Progenitor cell of endocrine pancreas (in vitro differentiated cells): Measurements from ENCODE around the gene PLCL1. TPM values are rescaled to one million over a fixed set of nuclear protein-coding genes. Genes with fewer than 3 reads are reported as not detected.
A peak's percentile ranks its signal among the peaks of the same experiment; 100 is the strongest.

Source experiments
- DNase-seq: peaks from one replicate; pipeline ENCODE4 v3.0.0; 2021; ENCODE audit warnings: low spot score; ENCODE audit not compliant: unreplicated experiment
- H3K27ac Mint-ChIP-seq: 2 replicates; pipeline ENCODE4 v1.8.0; 2021; ENCODE audit warnings: mild to moderate bottlenecking, moderate library complexity, mixed read lengths
- H3K27me3 Mint-ChIP-seq: 2 replicates; pipeline ENCODE4 v1.8.0; 2021; ENCODE audit warnings: mixed read lengths
- H3K36me3 Mint-ChIP-seq: 2 replicates; pipeline ENCODE4 v1.8.0; 2022; ENCODE audit warnings: mixed read lengths; ENCODE audit not compliant: insufficient read depth
- H3K4me1 Mint-ChIP-seq: 2 replicates; pipeline ENCODE4 v1.8.0; 2021; ENCODE audit warnings: low read depth, mixed read lengths
- H3K4me3 Mint-ChIP-seq: 2 replicates; pipeline ENCODE4 v1.8.0; 2021; ENCODE audit warnings: low read depth, mild to moderate bottlenecking, moderate library complexity, mixed read lengths
- H3K9me3 Mint-ChIP-seq: 2 replicates; pipeline ENCODE4 v1.8.0; 2021; ENCODE audit warnings: low read depth, mixed read lengths
- total RNA-seq: library from RNA; stranded (reverse); gene quantifications from 2 replicates; pipeline ENCODE4 v1.2.1, GENCODE V29; 2021
- TF ChIP-seq, protein P1 (sequence below): fragments of 200-600 bp; sonication (generic); IDR thresholded peaks from one replicate; pipeline ENCODE4 v1.5.0; 2021; ENCODE audit warnings: antibody characterized with exemption, mild to moderate bottlenecking; ENCODE audit not compliant: unreplicated experiment

The PLCL1 gene
- total RNA-seq, 1 donor from 2014 or later = 48.3 TPM

DNA sequence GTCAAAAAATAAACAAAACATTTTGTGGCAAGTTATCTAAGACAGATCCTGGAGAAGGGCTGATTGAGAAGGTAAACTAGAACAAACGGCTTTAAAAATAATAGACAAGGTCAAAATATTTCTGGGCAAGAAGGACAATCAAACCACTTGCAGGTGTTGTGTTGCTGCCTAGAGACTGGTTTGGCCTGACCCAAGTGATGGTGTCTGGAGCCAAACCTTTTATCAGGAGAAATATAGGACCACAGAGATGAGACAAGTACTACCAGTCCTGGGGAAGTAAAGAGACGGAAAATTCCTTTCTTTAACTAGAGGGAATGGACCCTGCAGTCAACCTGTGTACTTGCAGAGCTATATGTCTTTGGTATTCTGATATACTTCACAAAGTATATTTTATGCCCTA lies 44.2 kb downstream of the PLCL1 start:
- TF ChIP-seq, protein P1, sequence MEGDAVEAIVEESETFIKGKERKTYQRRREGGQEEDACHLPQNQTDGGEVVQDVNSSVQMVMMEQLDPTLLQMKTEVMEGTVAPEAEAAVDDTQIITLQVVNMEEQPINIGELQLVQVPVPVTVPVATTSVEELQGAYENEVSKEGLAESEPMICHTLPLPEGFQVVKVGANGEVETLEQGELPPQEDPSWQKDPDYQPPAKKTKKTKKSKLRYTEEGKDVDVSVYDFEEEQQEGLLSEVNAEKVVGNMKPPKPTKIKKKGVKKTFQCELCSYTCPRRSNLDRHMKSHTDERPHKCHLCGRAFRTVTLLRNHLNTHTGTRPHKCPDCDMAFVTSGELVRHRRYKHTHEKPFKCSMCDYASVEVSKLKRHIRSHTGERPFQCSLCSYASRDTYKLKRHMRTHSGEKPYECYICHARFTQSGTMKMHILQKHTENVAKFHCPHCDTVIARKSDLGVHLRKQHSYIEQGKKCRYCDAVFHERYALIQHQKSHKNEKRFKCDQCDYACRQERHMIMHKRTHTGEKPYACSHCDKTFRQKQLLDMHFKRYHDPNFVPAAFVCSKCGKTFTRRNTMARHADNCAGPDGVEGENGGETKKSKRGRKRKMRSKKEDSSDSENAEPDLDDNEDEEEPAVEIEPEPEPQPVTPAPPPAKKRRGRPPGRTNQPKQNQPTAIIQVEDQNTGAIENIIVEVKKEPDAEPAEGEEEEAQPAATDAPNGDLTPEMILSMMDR = no peak
- Mint-ChIP-seq H3K9me3 (no peaks in the 10 kb centered on the region), H3K27me3 (no peaks in the 10 kb centered on the region), H3K27ac (no peak overlapping the region), H3K4me3 (no peak overlapping the region), H3K36me3 (peaks cover 1% of the 10 kb centered on the region), H3K4me1 (peaks cover 36% of the 10 kb centered on the region)
- no peak for DNase-seq

DNA sequence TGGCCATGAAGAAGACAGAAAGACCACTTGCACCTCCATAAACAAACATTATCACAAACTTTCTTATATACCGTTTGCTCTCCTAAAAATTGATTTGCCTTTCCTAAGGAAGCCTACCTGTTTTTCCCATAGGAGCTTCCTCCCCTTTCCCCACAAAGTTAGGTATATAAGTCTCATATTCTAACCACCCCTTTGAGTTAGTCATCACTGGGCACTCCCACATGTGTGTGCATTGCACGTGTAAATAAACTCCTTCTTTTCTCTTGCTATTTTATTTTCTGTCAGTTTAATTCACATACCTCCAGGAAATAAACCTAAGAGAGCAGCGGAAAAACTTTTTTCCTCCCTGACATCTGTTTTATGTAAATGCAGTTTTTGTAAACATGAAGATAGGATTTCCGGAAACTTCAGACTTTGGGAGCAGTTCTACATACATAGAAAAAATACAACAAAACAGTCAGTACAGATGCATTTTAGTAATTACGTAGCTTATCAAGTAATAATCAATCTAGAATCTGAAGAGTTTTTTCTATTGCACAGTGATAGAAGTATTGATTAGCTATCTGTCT lies 46.6 kb downstream of the PLCL1 start:
- H3K36me3 Mint-ChIP-seq = peaks cover 1% of the 10 kb centered on the region
- peaks cover 41% of the 10 kb centered on the region for H3K4me1 Mint-ChIP-seq
- no peak overlapping the region for H3K4me3 Mint-ChIP-seq
- no peak overlapping the region for H3K27ac Mint-ChIP-seq
- DNase-seq = no peak
- TF ChIP-seq, protein P1 = no peak
- H3K27me3 Mint-ChIP-seq = no peaks in the 10 kb centered on the region
- H3K9me3 Mint-ChIP-seq = no peaks in the 10 kb centered on the region

DNA sequence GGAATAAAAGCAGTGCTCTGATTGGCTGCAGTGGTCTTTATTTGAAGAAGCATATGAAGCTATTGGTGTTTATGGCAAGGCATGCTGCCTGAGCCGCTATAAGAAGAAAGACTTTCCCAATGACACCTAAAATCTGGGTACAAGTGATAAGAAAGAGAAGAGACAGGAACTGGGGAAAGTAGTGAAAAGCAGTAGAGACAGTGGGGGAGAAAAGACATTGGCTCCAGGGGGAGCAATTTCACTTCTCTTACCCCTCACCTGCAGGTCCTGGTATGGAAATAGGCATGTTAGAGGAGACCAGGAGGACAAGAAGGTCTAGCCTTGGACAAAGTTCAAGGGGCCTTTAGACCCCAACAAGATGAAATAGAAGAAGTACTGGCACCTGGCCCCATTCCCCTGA lies 47.1 kb downstream of the PLCL1 start:
- Mint-ChIP-seq H3K4me3 (no peak overlapping the region), H3K27ac (no peak overlapping the region), H3K27me3 (no peaks in the 10 kb centered on the region), H3K36me3 (peaks cover 1% of the 10 kb centered on the region), H3K4me1 (peaks cover 41% of the 10 kb centered on the region), H3K9me3 (no peaks in the 10 kb centered on the region)
- no peak for DNase-seq
- TF ChIP-seq, protein P1 = no peak

DNA sequence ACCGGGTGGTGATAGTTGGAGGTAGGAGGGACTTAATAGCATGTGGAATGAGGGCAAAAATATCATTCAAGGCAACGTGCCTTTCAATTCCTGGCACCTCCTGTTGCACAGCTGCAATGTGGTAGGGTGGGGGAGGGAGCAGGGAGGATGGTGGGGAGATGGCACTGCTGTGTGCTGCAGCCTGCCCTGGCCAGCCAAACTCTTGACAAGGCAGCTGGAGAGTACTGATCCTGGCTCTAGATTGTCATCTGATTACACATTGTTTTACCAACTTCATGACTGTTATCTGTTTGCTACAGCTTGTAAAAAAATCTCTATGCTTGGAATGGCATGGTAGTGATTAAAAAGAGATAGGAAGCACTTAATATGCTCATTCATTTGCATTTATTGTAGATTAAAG lies 47.7 kb downstream of the PLCL1 start:
- H3K9me3 Mint-ChIP-seq = no peaks in the 10 kb centered on the region
- TF ChIP-seq, protein P1 = no peak
- no peak overlapping the region for H3K4me3 Mint-ChIP-seq
- peaks cover 1% of the 10 kb centered on the region for H3K36me3 Mint-ChIP-seq
- no peak for DNase-seq
- H3K27me3 Mint-ChIP-seq = no peaks in the 10 kb centered on the region
- peaks cover 40% of the 10 kb centered on the region for H3K4me1 Mint-ChIP-seq
- H3K27ac Mint-ChIP-seq = peak overlapping the region; percentile 53

DNA sequence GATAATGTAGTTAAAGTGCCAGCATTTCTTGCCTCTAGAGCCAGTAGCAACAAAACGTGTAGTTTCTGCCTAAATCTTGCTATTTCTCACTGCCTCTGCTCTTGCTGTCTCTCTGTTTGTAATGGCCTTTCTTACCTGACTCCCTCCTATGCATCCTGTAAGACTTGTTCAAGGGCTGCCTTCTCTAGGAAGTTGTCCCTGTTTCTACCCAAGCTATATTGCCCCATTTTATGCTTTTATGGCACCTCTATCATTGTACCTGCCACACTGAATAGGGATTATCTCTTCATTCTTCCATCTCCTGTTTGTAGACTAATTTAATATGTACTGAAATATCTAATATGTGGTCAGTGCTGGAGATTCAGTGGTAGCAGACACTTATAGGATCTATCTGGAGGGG lies 49.2 kb downstream of the PLCL1 start:
- TF ChIP-seq, protein P1 = no peak
- H3K27ac Mint-ChIP-seq = peak overlapping the region; percentile 8
- no peak for DNase-seq
- peaks cover 3% of the 10 kb centered on the region for H3K36me3 Mint-ChIP-seq
- peaks cover 34% of the 10 kb centered on the region for H3K4me1 Mint-ChIP-seq
- no peaks in the 10 kb centered on the region for H3K27me3 Mint-ChIP-seq
- H3K4me3 Mint-ChIP-seq = no peak overlapping the region
- peaks cover 3% of the 10 kb centered on the region for H3K9me3 Mint-ChIP-seq
